WI38 (cell line): Measurements from ENCODE around the gene NOL4L.

Source experiments
- H3K4me3 ChIP-seq: 2 replicates; pipeline ENCODE4 v1.5.1; 2011; ENCODE audit warnings: low read depth, mild to moderate bottlenecking, control low read depth, low read length
- CTCF ChIP-seq: IDR thresholded peaks from 2 replicates; pipeline ENCODE4 v1.5.1; 2012; ENCODE audit warnings: low read depth, mild to moderate bottlenecking, control low read depth, low read length

The NOL4L gene

GRCh38 chr20:32621891-32622584 is 36.9 kb upstream of the NOL4L start:
- TF ChIP-seq CTCF: no peak

DNA sequence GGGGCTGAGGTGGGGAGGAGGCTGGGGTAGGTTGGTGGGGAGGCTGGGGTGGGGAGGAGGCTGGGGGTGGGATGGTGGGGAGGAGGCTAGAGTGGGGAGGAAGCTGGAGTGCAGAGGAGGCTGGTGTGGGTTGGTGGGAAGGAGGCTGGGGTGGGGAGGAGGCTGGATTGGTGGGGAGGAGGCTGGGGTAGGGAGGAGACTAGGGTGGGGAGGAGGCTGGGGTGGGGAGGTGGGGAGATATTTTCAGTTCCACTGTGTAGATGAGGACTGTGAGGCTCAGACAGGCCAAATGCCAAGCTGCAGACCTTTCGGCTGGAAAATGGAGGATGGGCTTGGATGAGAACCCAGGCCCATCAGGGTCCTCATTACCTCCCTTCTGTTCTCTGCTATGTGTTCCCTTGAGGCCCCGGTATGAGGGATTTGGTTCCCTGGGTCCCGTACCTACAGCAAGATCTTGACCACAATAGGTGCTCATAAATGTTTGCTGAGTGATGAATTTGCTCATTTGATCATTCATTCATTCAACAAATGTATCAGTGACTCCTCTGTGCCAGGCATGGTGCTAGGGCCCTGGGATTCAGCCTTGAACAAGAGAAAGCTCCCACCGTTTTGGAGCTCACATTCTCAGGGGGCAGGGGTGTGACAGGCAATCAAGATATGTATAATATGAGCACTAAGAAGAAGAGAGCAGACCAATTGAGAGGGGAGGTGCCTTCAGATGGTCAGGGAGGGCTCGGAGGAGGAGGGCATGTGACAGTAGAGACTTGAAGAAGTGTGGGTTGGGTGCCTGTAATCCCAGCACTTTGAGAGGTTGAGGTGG is 36.1 kb upstream of the NOL4L start:
- H3K4me3 ChIP-seq: no peak overlapping the region
- TF ChIP-seq CTCF: no peak

More at GRCh38 chr20:32621891-32622584, 36.9 kb upstream of the NOL4L start:
- H3K4me3 ChIP-seq: no peak overlapping the region

GRCh38 chr20:32619586-32619985 is 34.5 kb upstream of the NOL4L start:
- no peak overlapping the region for H3K4me3 ChIP-seq
- TF ChIP-seq CTCF: no peak

DNA sequence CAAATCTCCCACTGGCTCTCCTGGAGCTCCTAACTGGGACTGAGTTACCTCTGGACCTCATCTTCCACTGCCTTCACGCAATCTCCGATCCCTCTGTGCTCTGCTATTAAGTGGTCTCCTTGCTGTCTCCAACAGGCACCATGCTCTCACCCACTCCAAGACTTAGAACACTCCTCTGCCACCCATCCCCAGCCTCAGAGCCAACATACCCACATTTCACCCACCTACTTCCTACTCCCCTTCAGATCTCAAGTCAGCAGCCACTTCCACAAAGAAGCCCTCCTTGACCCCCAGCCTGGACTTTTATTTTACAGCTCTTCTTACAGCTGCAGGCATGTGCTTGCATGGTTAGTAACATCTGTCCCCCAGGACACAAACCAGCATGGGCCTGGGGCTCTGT is 29.6 kb upstream of the NOL4L start:
- TF ChIP-seq CTCF: no peak
- no peak overlapping the region for H3K4me3 ChIP-seq

DNA sequence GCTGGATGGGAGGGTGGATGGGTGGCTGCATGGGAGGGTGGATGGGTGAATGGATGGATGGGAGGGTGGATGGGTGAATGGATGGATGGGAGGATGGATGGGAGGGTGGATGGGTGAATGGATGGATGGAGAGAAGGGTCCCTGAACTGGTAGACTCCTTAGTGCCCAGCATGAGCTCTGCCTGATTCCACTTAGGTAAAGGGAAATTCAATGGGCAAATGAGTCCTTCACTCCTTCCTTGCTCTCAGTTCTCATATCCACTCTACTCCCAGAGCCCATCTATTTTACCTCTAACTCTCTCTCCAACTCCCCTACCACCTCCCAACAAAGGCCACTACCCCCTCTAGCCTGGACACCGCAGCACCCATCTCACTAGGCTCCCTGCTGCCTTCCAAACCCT is 29.2 kb upstream of the NOL4L start:
- TF ChIP-seq CTCF: no peak
- no peak overlapping the region for H3K4me3 ChIP-seq

- no peak for TF ChIP-seq CTCF
- H3K4me3 ChIP-seq: no peak overlapping the region
Measured at GRCh38 chr20:32613192-32614053, 28.3 kb upstream of the NOL4L start.
